ENCODE results near the gene KIF3B.
A peak's percentile ranks its signal among the peaks of the same experiment; 100 is the strongest.

KIF3B gene

GRCh38 chr20:32277361-32278198 is at the start of gene KIF3B:
Gene KIF3B, plus strand, starts transcription at chr20:32277651. Its CDS starts 32,127 bp downstream, at chr20:32309778.
- ChIA-PET CTCF (interaction anchor here (0.6 kb wide), 1 partner anchor 423 kb away, joined by 3 read pairs; no protein-coding TSS in a partner anchor), POLR2A (interaction anchor here (1.4 kb wide), 1 partner anchor 11 kb away, joined by 3 read pairs; no protein-coding TSS in a partner anchor)
- TF ChIP-seq HDGF (IDR thresholded peaks at IDR 0.05; ENCODE audit: borderline replicate concordance) (no peak), FOXM1 (IDR thresholded peaks at IDR 0.05; ENCODE audit: borderline replicate concordance) (peak; percentile 46; the same call in 1 of the 2 replicates), NFRKB (IDR thresholded peaks at IDR 0.05) (no peak), ARNT (IDR thresholded peaks at IDR 0.05) (0 out of 2 replicates have a peak, but pooled peaks have one; percentile 27), SP1 (IDR thresholded peaks at IDR 0.05) (no peak), ELF4 (IDR thresholded peaks at IDR 0.05) (peak; percentile 74), FOXK2 (IDR thresholded peaks at IDR 0.05) (no peak)
- peak; percentile 94 for DNase-seq (ENCODE audit: extremely low spot score)

DNA sequence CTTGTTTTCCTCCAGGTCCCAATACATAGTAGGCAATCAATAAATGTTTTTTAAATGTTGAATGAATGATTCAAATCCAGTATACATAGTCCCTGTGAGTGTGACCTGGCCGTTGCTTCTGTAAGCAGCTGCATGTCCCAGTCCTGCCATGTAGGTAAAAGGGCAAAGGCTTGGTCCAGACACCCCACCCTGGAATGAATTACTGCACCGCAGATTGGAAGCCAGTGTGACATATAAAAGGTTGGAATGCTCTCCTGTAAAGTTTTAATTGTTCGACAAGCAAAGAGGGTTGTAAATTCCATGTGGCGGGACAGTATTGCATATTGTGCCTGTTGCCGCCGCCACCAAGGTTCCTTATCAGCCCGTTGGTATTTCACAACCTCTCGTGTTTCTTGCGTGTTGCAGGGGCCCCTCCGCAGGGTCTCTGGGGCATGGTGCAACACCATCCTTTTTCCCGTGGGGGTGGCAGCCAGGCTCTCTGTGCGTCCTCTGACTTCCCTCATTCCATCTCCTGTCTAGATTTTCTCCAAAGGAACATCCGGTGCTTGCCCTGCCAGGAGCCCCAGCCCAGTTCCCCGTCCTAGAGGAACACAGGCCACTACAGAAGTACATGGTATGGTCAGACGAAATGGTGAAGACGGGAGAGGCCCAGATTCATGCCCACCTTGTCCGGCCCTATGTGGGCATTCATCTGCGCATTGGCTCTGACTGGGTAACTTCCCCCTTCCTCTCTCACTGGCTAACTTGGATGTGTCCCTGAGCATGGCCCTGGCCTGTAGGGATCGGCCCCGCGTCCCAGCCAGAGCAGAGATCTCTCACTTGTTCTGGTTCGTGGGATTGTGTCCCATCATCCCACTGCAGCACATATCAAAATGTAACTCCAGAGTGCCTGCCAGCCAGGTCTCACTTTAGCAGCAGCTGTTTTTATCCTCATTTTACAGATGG is 49.4 kb upstream of the KIF3B start:
- ChIA-PET CTCF (no interaction called here), POLR2A (no interaction called here)
- DNase-seq (ENCODE audit: extremely low spot score), result no peak
- TF ChIP-seq BHLHE40 (IDR thresholded peaks at IDR 0.05; ENCODE audit: borderline replicate concordance), result no peak
- no peak for TF ChIP-seq FOXM1 (IDR thresholded peaks at IDR 0.05; ENCODE audit: borderline replicate concordance)
- TF ChIP-seq ZNF384 (IDR thresholded peaks at IDR 0.05), result no peak

DNA sequence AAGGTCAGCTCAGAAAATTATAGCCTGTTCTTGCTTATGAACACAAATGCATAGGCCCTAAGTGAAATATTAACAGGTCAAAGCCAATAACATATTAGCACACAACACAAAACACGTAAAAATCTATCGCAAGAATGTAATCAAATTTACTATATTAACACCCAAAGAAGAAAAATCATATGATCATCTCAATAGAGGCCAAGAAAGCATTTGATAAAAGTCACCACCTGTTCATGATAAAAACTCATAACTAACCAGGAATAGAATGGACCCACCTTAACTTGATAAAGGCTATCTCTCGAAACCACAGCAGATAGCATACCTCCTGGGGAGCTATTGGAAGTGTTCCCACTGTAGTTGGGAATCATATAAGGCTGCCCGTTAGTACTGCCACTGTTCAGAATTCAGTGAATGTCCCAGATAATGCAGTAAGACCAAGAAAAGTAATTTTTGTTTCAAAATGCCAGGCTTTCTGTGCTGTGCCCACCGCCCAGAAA is 48.2 kb upstream of the KIF3B start:
- ChIA-PET POLR2A (no interaction called here), CTCF (interaction anchor here (0.6 kb wide), 1 partner anchor 55 kb away, joined by 6 read pairs; no protein-coding TSS in a partner anchor)
- no peak for DNase-seq (ENCODE audit: extremely low spot score)
- TF ChIP-seq SUZ12 (IDR thresholded peaks at IDR 0.05), result no peak
- no peak for TF ChIP-seq CTBP1 (IDR thresholded peaks at IDR 0.05; ENCODE audit: borderline replicate concordance)
- no peak for TF ChIP-seq HDGF (IDR thresholded peaks at IDR 0.05; ENCODE audit: borderline replicate concordance)
- TF ChIP-seq FOXM1 (IDR thresholded peaks at IDR 0.05; ENCODE audit: borderline replicate concordance), result no peak
- no peak for TF ChIP-seq FOXA1 (IDR thresholded peaks at IDR 0.05)
- no peak for TF ChIP-seq LEF1 (IDR thresholded peaks at IDR 0.05; ENCODE audit: borderline replicate concordance)
- TF ChIP-seq ARNT (IDR thresholded peaks at IDR 0.05), result no peak
- TF ChIP-seq ELF4 (IDR thresholded peaks at IDR 0.05), result no peak
- TF ChIP-seq FOXK2 (IDR thresholded peaks at IDR 0.05), result no peak
- no peak for TF ChIP-seq TARDBP (IDR thresholded peaks at IDR 0.05)
- no peak for TF ChIP-seq SP1 (IDR thresholded peaks at IDR 0.05)
- TF ChIP-seq ZNF384 (IDR thresholded peaks at IDR 0.05), result no peak
- TF ChIP-seq NFRKB (IDR thresholded peaks at IDR 0.05), result no peak
- no peak for TF ChIP-seq BHLHE40 (IDR thresholded peaks at IDR 0.05; ENCODE audit: borderline replicate concordance)
- TF ChIP-seq L3MBTL2 (conservative IDR thresholded peaks at IDR 0.05), result no peak
- TF ChIP-seq PKNOX1 (IDR thresholded peaks at IDR 0.05), result no peak

DNA sequence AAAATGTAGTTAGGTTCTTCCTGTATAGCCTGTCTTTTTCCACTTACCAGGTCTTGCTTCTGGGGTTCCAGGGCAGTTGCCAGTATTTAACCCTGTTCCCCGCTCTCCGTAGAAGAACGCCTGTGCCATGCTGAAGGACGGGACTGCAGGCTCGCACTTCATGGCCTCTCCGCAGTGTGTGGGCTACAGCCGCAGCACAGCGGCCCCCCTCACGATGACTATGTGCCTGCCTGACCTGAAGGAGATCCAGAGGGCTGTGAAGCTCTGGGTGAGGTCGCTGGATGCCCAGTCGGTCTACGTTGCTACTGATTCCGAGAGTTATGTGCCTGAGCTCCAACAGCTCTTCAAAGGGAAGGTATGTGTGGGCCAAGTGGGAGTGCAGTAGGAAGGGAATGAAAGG is 46.7 kb upstream of the KIF3B start:
- TF ChIP-seq FOXM1 (IDR thresholded peaks at IDR 0.05; ENCODE audit: borderline replicate concordance), result no peak
- TF ChIP-seq TARDBP (IDR thresholded peaks at IDR 0.05), result no peak
- TF ChIP-seq HDGF (IDR thresholded peaks at IDR 0.05; ENCODE audit: borderline replicate concordance), result no peak
- TF ChIP-seq L3MBTL2 (conservative IDR thresholded peaks at IDR 0.05), result no peak
- TF ChIP-seq ZNF384 (IDR thresholded peaks at IDR 0.05), result no peak
- TF ChIP-seq LEF1 (IDR thresholded peaks at IDR 0.05; ENCODE audit: borderline replicate concordance), result no peak
- TF ChIP-seq ARNT (IDR thresholded peaks at IDR 0.05), result no peak
- no peak for TF ChIP-seq CTBP1 (IDR thresholded peaks at IDR 0.05; ENCODE audit: borderline replicate concordance)
- ChIA-PET POLR2A (no interaction called here), CTCF (interaction anchor here (0.7 kb wide), 1 partner anchor 188 kb away, joined by 3 read pairs; no protein-coding TSS in a partner anchor)
- DNase-seq (ENCODE audit: extremely low spot score), result no peak

DNA sequence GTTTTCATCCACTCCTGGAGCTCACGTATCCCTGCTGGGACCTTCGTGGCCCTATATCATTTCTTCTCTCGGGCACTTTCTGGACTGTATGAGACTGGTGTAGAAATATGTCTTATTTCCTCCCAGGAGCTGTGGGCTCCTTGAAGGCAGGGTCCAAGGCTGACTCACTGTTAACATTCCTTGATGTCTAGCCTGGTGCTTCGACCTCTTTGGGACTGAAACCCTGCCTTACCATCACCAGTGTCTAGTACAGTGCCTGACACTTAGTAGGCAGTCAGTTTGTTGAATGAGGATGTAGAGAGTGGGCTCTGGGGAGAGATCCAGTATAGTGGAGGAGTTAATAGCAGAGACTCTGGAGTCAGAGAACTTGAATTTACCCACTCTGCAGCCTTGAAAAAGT is 46.2 kb upstream of the KIF3B start:
- POLR2A ChIA-PET, result no interaction called here
- no peak for DNase-seq (ENCODE audit: extremely low spot score)
- TF ChIP-seq ELF4 (IDR thresholded peaks at IDR 0.05) (no peak), ZNF384 (IDR thresholded peaks at IDR 0.05) (no peak), ARNT (IDR thresholded peaks at IDR 0.05) (no peak), TARDBP (IDR thresholded peaks at IDR 0.05) (no peak), NFRKB (IDR thresholded peaks at IDR 0.05) (no peak), PKNOX1 (IDR thresholded peaks at IDR 0.05) (no peak), FOXK2 (IDR thresholded peaks at IDR 0.05) (no peak)
- CTCF ChIA-PET, result no interaction called here

GRCh38 chr20:32231847-32232246 is 45.6 kb upstream of the KIF3B start:
- TF ChIP-seq CTBP1 (IDR thresholded peaks at IDR 0.05; ENCODE audit: borderline replicate concordance), result no peak
- no peak for TF ChIP-seq L3MBTL2 (conservative IDR thresholded peaks at IDR 0.05)
- TF ChIP-seq ZNF384 (IDR thresholded peaks at IDR 0.05), result no peak
- no peak for TF ChIP-seq ELF4 (IDR thresholded peaks at IDR 0.05)
- no peak for TF ChIP-seq SP1 (IDR thresholded peaks at IDR 0.05)
- TF ChIP-seq SUZ12 (IDR thresholded peaks at IDR 0.05), result no peak
- no peak for TF ChIP-seq ARNT (IDR thresholded peaks at IDR 0.05)
- TF ChIP-seq LEF1 (IDR thresholded peaks at IDR 0.05; ENCODE audit: borderline replicate concordance), result no peak
- TF ChIP-seq HDGF (IDR thresholded peaks at IDR 0.05; ENCODE audit: borderline replicate concordance), result no peak
- no peak for TF ChIP-seq NFRKB (IDR thresholded peaks at IDR 0.05)
- no peak for TF ChIP-seq FOXK2 (IDR thresholded peaks at IDR 0.05)
- TF ChIP-seq TARDBP (IDR thresholded peaks at IDR 0.05), result no peak
- POLR2A ChIA-PET, result no interaction called here
- DNase-seq (ENCODE audit: extremely low spot score), result no peak
- CTCF ChIA-PET, result no interaction called here

Data from HEK293T (cell line).